ENCODE results near the gene CC2D1A.

GRCh38 chr19:13955662-13956364, 49.8 kb downstream of the CC2D1A start:
- TF ChIP-seq CTCF (IDR thresholded peaks at IDR 0.05) = no peak
- no peak for TF ChIP-seq POLR2A (IDR thresholded peaks at IDR 0.05)
